Upper lobe of right lung (tissue), 1 donor: Measurements from ENCODE around the gene HOXD9. TPM values are rescaled to one million over a fixed set of nuclear protein-coding genes. Genes with fewer than 3 reads are reported as not detected.

Source experiments
- ATAC-seq: fragments of 200-7000 bp; cut with Tn5 transposase; one replicate; pipeline ENCODE4 v1.9.1; 2020; ENCODE audit warnings: mild to moderate bottlenecking, moderate library complexity
- DNase-seq: peaks from one replicate; pipeline ENCODE4 v3.0.0-alpha.2; 2020
- H3K27ac ChIP-seq: fragments of 200-600 bp; one replicate; pipeline ENCODE4 v1.8.0; 2022
- H3K27me3 ChIP-seq: fragments of 200-600 bp; one replicate; pipeline ENCODE4 v1.8.0; 2022; ENCODE audit warnings: mild to moderate bottlenecking
- H3K36me3 ChIP-seq: fragments of 200-600 bp; one replicate; pipeline ENCODE4 v1.8.0; 2022
- H3K4me1 ChIP-seq: fragments of 200-600 bp; one replicate; pipeline ENCODE4 v1.8.0; 2022
- H3K4me3 ChIP-seq: fragments of 200-600 bp; one replicate; pipeline ENCODE4 v1.8.0; 2022; ENCODE audit warnings: mild to moderate bottlenecking
- H3K9me3 ChIP-seq: fragments of 200-600 bp; one replicate; pipeline ENCODE4 v1.8.0; 2022
- intact Hi-C: fragments of 100-400 bp; cut with DNase I; formaldehyde crosslinking; loops from one replicate; pipeline ENCODE4 v1.11.0; 2022
- total RNA-seq: library from RNA; stranded (reverse); fragmentation: NEBNext Ultra II Directional; extraction: Animal tissue kit (Norgen Biotek cat#: 25700); gene quantifications from one replicate; pipeline ENCODE4 v1.2.1, GENCODE V29; 2021
- TF ChIP-seq, protein P1 (sequence below): fragments of 200-600 bp; IDR thresholded peaks from one replicate; pipeline ENCODE4 v1.8.0; 2022; ENCODE audit warnings: antibody characterized with exemption
- donor health status: DM: no; HTN: yes; CAD: no; lungs with severe emphysema.

HOXD9 gene
- total RNA-seq, 1 donor from 2014 or later = 1.6 TPM

DNA sequence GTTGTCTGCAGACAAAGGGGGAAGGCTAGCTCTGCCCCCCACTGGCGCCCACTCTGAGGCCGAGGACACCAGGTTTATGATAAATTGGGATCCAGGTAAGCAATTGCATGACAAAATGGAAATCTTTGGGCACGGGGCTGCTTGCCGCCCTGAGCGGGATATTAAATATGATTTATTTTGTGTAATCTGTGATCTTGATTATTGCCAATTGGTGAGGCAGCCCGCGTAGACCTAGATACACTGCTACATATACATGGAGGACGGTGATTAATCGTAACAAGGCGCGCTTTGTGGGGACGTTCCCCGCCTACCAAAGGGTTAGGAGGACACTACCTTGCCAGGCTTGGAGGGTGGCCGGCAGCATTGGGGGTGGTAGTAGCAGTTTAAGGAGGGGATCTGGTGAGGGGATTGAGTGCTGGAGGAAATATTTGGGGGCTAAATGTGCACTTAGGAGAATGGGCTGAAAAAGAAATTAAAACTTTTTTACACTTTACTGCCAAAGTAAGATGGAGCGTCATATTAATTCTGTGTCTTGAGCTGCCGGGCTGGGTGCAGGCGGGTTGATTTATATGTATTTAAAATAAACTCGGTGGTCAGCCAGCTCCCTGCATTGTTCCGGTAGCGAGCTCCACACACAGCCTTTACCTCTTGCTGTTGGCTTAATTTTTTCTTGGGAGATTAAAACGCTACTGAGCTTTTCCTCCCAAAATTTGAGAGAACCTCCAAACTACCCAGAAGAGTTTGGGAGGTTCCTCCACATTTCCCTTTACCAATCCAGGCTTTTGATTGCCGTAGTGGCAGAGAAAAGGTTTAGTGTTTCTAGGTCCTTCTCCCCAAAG is 38.7 kb downstream of the HOXD9 start:
- no peak for ATAC-seq
- Histone ChIP-seq H3K4me3 (no peak overlapping the region), H3K27me3 (peaks cover 100% of the 10 kb centered on the region), H3K36me3 (no peaks in the 10 kb centered on the region), H3K9me3 (no peaks in the 10 kb centered on the region), H3K4me1 (peaks cover 8% of the 10 kb centered on the region), H3K27ac (no peak overlapping the region)
- DNase-seq = no peak
- intact Hi-C loops = no loop called here
- TF ChIP-seq, protein P1, sequence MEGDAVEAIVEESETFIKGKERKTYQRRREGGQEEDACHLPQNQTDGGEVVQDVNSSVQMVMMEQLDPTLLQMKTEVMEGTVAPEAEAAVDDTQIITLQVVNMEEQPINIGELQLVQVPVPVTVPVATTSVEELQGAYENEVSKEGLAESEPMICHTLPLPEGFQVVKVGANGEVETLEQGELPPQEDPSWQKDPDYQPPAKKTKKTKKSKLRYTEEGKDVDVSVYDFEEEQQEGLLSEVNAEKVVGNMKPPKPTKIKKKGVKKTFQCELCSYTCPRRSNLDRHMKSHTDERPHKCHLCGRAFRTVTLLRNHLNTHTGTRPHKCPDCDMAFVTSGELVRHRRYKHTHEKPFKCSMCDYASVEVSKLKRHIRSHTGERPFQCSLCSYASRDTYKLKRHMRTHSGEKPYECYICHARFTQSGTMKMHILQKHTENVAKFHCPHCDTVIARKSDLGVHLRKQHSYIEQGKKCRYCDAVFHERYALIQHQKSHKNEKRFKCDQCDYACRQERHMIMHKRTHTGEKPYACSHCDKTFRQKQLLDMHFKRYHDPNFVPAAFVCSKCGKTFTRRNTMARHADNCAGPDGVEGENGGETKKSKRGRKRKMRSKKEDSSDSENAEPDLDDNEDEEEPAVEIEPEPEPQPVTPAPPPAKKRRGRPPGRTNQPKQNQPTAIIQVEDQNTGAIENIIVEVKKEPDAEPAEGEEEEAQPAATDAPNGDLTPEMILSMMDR = no peak

DNA sequence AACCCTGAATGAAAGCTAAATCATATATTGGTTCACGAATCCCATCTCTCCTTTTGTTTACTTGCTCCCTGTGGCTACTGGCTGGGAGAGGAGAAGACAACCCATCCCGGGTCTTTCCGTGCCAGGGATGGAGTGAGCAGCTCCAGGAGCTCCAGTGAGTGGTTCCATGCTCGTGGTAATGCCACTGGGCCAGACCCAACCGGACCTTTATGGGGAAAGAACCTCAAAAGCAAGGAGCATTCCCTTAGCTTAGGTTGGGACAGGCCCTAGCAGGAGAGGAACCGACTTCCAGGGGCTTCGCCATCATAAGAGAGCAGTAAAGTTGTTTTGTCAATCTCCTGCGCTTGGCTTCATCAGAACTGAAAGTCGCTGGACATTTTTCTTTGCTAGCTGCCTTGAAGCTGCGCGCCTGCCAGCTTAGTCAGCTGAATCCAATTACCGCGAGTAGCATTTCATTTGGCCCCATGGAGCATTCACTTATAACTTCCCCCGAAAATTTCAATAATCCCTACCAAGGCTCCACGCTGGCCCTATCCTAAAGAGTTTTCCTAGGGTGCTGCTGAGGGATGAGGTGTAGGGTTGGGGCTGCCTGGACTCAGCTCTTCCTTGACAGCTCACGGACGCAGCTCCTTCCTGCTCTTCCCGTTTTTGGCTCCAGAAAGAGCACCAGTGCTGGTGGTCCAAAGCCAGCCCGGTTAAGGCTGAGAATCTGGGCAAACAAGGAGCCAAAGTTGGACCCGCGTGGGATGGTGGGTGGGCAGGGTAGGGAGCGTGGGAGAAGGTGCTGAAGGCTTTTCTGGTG is 39.5 kb downstream of the HOXD9 start:
- TF ChIP-seq, protein P1 = no peak
- Histone ChIP-seq H3K27me3 (peaks cover 99% of the 10 kb centered on the region), H3K36me3 (no peaks in the 10 kb centered on the region), H3K4me3 (no peak overlapping the region), H3K27ac (no peak overlapping the region), H3K4me1 (peaks cover 8% of the 10 kb centered on the region), H3K9me3 (no peaks in the 10 kb centered on the region)
- intact Hi-C loops = no loop called here
- DNase-seq (no peak), ATAC-seq (no peak)

DNA sequence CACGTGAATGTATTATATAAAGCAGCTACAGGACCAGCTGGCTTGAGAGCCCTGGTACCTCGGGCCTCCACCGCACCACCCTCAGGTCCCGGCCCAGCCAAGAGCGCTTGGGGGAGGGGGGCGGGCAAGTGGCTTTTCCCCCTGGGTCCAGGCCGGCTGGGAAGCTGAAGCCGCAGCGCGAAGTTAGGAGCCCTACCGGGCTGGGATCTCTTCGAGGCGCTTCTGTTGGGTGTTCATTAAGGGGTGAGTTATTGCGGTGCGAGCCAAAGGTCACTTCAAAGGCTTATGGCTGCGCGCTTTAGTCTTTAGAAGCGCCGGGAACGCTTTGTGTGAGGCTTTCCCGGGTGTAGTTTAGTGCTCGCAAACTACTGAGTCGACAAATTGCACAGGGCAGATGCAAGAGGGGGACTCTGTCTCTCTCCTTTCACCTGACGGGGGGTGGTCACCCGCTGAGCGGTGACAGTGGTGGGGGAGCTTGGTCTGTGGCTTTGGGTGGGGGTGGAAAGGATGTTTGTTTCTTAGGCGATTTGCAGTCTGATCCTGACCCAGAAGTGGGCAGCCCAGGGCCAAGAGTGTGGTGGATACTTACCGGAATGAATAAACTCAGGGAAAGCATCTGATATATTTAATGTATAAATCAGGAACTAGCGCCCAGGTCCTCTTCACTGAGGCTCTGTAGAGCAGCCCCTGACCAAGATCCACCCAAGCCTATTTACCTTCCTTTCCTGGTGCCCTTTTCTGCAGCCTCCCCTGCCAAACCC is 40.6 kb downstream of the HOXD9 start:
- H3K27me3 ChIP-seq = peaks cover 99% of the 10 kb centered on the region
- H3K27ac ChIP-seq = no peak overlapping the region
- intact Hi-C loops = no loop called here

DNA sequence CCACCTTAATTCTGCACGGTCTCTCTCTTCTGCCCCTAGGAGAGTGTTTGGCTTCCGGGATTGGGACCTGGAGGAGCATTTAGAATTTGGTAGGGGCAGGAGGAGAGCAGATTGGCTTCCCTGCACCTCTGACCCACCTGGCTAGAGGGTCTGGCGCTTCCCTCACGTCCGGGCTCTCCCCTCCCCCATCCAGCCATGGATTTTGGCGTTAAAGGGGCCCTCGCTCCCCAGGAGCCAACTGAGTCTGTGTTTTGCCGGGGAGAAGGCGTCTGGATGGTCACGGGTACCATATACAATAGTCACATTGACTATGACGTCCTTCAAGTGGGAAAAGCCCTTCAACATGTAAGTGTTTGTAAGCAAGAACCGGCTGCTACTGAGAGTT is 41.1 kb downstream of the HOXD9 start:
- Histone ChIP-seq H3K27ac (no peak overlapping the region), H3K27me3 (peaks cover 97% of the 10 kb centered on the region)
- intact Hi-C loops = no loop called here

More for the DNA sequence above, 40.6 kb downstream of the HOXD9 start:
- no peak for ATAC-seq
- no peak for DNase-seq
- TF ChIP-seq, protein P1 = no peak
- Histone ChIP-seq H3K4me3 (no peak overlapping the region), H3K9me3 (no peaks in the 10 kb centered on the region), H3K36me3 (no peaks in the 10 kb centered on the region), H3K4me1 (peaks cover 8% of the 10 kb centered on the region)

DNA sequence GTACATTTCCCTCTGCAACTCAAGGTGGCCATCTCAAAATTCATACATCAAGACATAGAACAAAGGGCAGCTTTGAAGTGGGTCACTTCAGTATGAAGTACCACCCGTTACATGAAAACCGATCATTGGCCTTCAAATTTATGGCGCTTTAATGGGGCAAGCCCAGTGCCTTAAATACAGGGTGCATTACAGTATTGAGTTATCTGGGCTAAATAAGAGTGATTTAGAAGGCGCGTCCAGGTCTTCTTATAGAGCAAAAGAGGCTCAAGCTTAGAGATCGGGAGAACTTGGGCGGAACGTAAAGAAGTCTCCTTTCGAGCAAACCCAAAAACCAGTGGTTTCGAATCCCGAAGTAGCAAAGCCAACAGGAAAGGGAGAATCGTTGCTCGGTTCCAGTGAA is 41.7 kb downstream of the HOXD9 start:
- no peak overlapping the region for H3K4me3 ChIP-seq
- no peak for DNase-seq
- intact Hi-C loops = no loop called here
- H3K4me1 ChIP-seq = peaks cover 8% of the 10 kb centered on the region
- H3K36me3 ChIP-seq = no peaks in the 10 kb centered on the region
- no peak for ATAC-seq
- peaks cover 96% of the 10 kb centered on the region for H3K27me3 ChIP-seq
- H3K27ac ChIP-seq = no peak overlapping the region
- H3K9me3 ChIP-seq = no peaks in the 10 kb centered on the region
- TF ChIP-seq, protein P1 = no peak

More for the DNA sequence above, 41.1 kb downstream of the HOXD9 start:
- Histone ChIP-seq H3K4me1 (peaks cover 8% of the 10 kb centered on the region), H3K9me3 (no peaks in the 10 kb centered on the region), H3K4me3 (no peak overlapping the region), H3K36me3 (no peaks in the 10 kb centered on the region)
- no peak for DNase-seq
- ATAC-seq = no peak
- TF ChIP-seq, protein P1 = no peak
